GM12891 (cell line): Measurements from ENCODE around the gene TGFBR3.
A peak's percentile ranks its signal among the peaks of the same experiment; 100 is the strongest.

Experiments
- DNase-seq: peaks from one replicate; pipeline ENCODE4 v3.0.0; 2011; ENCODE audit warnings: low spot score; ENCODE audit not compliant: insufficient read length
- FAIRE-seq: peaks from 2 replicates; lab custom pipeline; 2011; peaks lifted over from hg19 to GRCh38; lab: Jason Lieb, UNC
- PAX5 ChIP-seq: IDR thresholded peaks from 2 replicates; pipeline ENCODE4 v1.6.1; 2011; ENCODE audit warnings: low read length, moderate library complexity, mild to moderate bottlenecking; ENCODE audit not compliant: insufficient read depth, severe bottlenecking
- POLR2A ChIP-seq: IDR thresholded peaks from 2 replicates; pipeline ENCODE4 v1.6.1; 2011; ENCODE audit warnings: low read depth, low read length, control low read depth
- POLR2AphosphoS5 ChIP-seq: IDR thresholded peaks from 2 replicates; pipeline ENCODE4 v1.6.1; 2011; ENCODE audit warnings: low read depth, low read length, control low read depth
- POU2F2 ChIP-seq: IDR thresholded peaks from 2 replicates; pipeline ENCODE4 v1.6.1; 2011; ENCODE audit warnings: low read depth, mild to moderate bottlenecking, control low read depth, low read length, moderate library complexity
- SPI1 ChIP-seq: IDR thresholded peaks from 2 replicates; pipeline ENCODE4 v1.6.1; 2011; ENCODE audit warnings: low read depth, low read length, control low read depth
- TAF1 ChIP-seq: IDR thresholded peaks from 2 replicates; pipeline ENCODE4 v1.6.1; 2011; ENCODE audit warnings: low read depth, low read length, control low read depth

The TGFBR3 gene

DNA sequence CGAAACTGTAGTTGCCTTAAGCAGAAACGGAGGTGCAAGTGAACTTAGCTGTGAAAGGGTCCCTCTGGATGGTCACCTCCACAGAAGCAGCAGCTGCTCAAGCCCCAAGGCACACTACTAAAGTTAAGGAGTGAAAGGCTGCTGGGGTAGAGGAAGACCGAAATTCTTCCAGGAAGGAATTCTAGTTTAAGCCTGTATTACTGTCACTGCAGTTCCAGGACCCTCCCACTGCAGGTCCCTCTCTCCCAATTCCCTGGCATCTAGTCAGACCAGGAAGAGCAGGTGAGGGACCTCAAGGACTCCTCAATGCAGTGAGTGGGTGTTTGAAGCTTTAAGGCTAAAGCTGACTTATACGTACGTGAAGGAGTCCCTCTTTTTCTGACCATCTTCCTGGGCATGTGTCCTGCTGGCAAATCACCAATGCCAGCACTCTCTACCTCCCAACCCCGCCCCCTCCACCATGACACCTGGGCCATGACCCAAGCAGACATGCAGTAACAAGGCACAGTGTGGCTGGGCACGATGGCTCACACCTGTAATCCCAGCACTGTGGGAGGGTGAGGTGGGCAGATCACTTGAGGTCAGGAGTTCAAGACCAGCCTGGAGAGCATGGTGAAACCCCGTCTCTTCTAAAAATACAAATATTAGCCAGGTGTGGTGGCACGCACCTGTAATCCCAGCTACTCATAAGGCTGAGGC, 57.2 kb downstream of the TGFBR3 start:
- DNase-seq (no peak), FAIRE-seq (no peak)
- TF ChIP-seq POLR2AphosphoS5 (no peak), PAX5 (no peak), TAF1 (no peak), POLR2A (no peak), POU2F2 (no peak), SPI1 (no peak)

- no peak for DNase-seq
- TF ChIP-seq POU2F2 (no peak), POLR2A (no peak)
- peak; percentile 28 for FAIRE-seq
Measured at GRCh38 chr1:91827459-91828321, 58.3 kb downstream of the TGFBR3 start.

DNA sequence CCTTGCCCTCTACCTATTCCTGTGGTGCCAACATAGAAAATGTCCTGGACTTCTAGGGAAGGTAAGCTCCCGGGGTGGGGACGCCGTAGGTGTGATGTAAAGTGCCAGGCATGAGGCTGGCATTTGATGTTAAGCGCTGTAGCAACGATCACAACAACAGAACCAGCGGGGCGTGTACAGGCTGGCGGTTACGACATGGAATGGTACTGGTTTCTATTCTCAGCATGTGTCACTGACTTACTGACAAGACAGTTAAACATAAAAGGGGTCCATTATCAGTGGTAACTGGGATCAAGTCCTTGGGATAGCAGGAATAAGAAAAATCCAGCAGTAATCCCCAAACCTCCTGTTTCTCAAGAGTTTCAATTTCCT, 58.9 kb downstream of the TGFBR3 start:
- TF ChIP-seq TAF1 (no peak), PAX5 (peak; percentile 46)
- no peak for DNase-seq
- no peak for FAIRE-seq

- DNase-seq (no peak), FAIRE-seq (no peak)
- no peak for TF ChIP-seq TAF1
- TF ChIP-seq PAX5: no peak
- TF ChIP-seq SPI1: no peak
- no peak for TF ChIP-seq POU2F2
- no peak for TF ChIP-seq POLR2A
- TF ChIP-seq POLR2AphosphoS5: no peak
Measured at GRCh38 chr1:91826649-91827048, 59.3 kb downstream of the TGFBR3 start.

DNA sequence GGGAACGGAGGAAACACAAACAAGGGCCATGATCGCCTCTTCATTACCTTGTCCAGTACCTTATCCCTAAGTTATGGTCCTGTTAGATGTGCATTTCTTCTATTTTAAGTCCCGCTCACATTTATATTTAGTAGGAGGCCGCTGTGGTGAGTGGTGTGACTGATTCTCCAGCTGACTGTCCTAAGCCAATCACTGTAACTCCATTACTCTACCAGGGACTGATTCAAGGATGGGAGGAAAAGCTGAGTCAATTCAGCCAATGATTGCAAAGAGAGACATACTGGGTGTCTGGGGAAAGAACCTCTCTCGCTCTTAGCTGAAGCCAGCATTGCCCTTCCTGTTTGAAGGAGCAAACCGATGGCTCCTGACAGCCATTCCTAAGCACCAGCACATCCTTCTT, 59.7 kb downstream of the TGFBR3 start:
- DNase-seq (no peak), FAIRE-seq (no peak)
- no peak for TF ChIP-seq TAF1
- no peak for TF ChIP-seq SPI1
- TF ChIP-seq POLR2AphosphoS5: no peak
- TF ChIP-seq POLR2A: no peak
- no peak for TF ChIP-seq PAX5
- TF ChIP-seq POU2F2: no peak

GRCh38 chr1:91821126-91821868, 64.7 kb downstream of the TGFBR3 start:
- DNase-seq: no peak
- TF ChIP-seq POLR2A: no peak
- no peak for TF ChIP-seq PAX5
- no peak for TF ChIP-seq POLR2AphosphoS5
- peak; percentile 47 for FAIRE-seq

- FAIRE-seq (peak; percentile 20), DNase-seq (no peak)
- no peak for TF ChIP-seq POLR2AphosphoS5
- TF ChIP-seq PAX5: no peak
- TF ChIP-seq SPI1: no peak
- no peak for TF ChIP-seq POLR2A
- TF ChIP-seq POU2F2: no peak
- no peak for TF ChIP-seq TAF1
Measured at GRCh38 chr1:91819038-91819788, 66.7 kb downstream of the TGFBR3 start.

- FAIRE-seq: peak; percentile 48
- no peak for TF ChIP-seq POU2F2
- TF ChIP-seq POLR2AphosphoS5: no peak
- TF ChIP-seq POLR2A: no peak
- no peak for TF ChIP-seq PAX5
- TF ChIP-seq SPI1: no peak
- no peak for TF ChIP-seq TAF1
- no peak for DNase-seq
Measured at GRCh38 chr1:91818713-91818975, 67.3 kb downstream of the TGFBR3 start.

GRCh38 chr1:91817211-91817905, 68.6 kb downstream of the TGFBR3 start:
- FAIRE-seq (no peak), DNase-seq (no peak)
- TF ChIP-seq SPI1: no peak
- TF ChIP-seq POU2F2: no peak
- no peak for TF ChIP-seq PAX5
- TF ChIP-seq TAF1: no peak
- no peak for TF ChIP-seq POLR2AphosphoS5
- TF ChIP-seq POLR2A: no peak
